Stimulated activated CD8-positive, alpha-beta memory T cell treated with anti-CD3 and anti-CD28 coated beads, Interleukin-7, amount 100 ng/mL, for 24 hours (primary cell): ENCODE results near the gene ADK.

ENCODE experiments used
- DNase-seq: peaks from one replicate; pipeline ENCODE4 v3.0.0-alpha.2; 2020; ENCODE audit warnings: low read depth

ADK gene

DNA sequence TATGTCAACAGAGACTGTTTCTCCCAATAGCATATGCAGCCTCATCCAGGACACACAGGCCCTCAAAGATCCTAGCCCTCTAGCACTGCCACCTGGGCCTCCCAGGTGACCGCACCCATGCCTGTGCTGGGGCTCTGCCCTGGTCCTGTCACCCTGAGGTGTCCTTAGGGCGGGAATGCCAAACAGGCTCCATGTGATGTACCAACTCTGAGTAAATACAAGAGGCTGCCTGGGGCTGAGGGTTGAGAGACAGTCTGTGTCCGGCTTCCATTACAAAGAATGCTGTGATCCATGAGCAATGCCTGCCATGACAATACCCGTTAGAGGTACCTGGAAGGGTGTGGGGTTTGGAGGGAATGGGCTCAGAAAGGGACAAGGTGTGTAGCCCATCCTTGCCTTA, 592.4 kb downstream of the ADK start:
- no peak for DNase-seq

DNA sequence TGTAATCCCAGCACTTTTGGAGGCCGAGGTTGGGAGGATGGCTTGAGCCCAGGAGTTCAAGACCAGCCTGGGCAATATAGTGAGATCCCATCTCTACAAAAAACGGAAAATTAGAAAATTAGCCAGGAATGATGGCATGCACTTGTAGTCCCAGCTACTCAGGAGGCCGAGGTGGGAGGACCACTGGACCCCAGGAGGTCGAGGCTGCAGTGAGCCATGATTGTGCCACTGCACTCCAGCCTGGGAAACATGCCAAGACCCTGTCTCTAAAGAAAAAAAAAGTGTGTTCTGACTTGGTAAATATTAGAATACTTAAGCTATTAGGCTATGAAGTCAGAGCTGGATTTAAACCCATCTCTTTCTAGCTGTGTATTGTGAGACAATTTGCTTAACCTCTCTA, 594.4 kb downstream of the ADK start:
- no peak for DNase-seq

DNA sequence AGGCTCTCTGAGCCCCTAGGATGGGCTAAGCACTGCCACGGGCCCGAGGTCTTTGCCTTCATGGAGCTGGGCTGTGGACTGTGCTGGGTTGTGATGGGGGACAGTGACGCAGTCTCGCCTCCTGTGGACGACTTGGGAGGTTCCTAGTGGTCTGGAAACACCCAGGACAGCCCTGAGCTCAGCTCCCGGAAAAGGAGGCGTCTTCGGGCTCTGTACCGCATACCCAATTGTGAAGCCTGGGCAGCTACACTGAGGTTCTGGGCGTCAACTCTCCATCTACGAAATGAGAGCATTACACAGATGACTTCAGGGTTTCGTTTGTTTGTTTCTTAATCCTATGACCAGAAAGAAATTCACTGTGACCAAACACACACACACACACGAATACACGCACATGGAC, 595.8 kb downstream of the ADK start:
- no peak for DNase-seq

DNA sequence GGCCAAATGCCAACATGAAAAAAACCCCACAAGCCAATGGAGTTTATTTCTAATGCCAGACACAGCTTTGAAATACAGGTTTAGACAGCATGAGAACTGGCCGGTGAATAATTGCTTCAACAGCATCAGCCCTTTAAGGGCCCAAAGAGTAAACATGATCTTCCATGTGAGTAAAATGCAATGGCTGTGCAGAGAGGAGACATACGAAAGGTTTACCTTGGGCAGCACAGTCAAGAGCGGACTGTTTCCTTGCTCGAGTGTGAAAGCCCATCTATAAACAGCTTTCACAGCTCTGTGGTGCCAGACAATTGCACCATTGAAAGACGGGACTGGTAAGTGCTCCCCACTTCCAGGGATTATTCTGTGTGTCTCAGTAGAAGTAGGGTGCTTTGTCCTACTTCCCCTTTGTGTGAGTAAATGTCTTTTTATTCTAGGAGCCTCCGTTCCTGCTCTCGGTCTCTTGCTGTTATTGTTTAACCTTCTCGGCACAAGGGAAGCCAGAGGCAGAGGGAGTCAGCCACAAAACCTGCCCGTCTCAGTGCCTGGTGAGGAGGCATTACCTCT, 597.5 kb downstream of the ADK start:
- no peak for DNase-seq

DNA sequence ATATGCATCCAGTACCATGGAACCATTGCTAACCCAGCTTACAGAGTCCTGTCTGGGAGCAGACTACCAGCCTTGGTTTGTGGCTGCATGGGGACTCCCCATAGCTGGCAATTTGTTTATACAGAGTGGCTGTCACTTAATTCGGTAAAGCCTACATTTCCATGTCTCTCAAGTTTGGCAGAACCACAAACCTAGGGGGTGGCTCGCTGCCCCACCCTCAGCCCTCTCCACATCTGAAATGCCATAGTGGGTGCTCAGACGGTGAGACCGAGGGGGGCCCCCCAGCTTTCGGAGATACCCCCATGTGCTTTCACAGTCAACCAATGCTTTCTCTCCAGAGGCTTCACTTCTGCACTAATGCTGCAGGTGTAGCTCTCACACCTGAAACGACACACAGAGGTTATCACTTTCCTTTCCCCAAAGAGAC, 599.8 kb downstream of the ADK start:
- DNase-seq, result no peak

DNA sequence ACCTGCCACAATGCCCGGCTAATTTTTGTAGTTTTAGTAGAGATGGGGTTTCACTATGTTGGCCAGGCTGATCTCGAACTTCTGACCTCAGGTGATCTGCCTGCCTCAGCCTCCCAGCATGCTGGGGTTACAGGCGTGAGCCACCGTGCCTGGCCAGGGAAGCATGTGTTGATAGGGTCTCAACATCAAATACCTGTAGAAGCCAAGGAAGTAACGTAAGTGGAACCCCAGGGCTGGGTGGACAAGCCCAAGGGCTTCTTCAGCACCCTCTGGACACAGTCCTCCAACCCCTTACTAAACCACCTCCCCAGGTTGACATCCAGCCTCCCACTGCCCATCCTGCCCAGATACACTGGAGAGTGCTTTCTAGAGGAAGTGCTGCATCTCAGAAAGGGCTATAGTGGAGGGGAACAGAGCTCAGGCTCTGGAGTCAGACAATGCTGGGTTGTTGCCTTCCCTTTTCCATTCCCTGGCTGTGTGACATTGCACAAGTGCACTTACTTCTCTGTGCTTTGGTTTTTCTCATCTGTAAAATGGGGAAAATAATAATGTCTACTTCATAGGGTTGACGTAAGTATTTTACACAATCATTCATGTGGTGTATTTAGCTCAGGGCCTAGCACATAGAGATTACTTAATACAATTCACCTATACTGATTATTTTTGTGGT, 601.5 kb downstream of the ADK start:
- no peak for DNase-seq

DNA sequence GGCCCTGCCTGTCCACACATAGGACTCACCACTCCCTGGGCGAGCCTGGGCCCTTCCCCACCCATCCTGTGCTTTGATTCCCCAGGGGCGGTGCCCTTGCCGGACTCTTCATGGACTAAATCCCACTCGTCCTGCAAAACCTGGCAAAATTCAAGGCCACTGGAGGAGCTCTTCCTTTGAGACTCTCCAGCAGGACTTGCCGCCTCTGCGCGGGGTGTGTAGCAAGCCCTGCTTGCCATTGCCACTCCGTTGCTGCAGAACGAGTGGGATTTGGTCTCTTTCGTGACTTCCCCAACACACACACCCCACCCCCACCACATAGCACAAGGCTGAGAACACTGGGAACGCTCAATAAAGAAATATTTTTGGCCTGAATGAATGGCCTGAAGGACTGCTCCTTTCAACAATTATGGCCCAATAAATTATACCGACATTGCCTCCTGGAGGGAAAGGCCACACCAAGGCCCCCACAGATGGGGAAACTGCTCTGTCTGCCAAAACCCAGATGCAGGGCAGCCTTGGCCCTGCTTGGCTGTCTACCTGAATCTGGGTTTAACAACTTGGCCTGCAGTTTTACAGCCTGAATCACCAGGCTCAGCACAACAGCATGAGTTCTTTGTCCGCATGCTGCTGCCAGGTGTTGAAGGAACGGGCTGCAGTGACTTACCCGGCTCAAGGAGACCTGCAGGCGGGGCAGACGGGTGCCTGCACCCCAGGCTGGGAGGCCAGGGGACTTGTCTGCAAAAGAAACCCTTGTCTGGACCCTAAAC, 602.6 kb downstream of the ADK start:
- no peak for DNase-seq

DNA sequence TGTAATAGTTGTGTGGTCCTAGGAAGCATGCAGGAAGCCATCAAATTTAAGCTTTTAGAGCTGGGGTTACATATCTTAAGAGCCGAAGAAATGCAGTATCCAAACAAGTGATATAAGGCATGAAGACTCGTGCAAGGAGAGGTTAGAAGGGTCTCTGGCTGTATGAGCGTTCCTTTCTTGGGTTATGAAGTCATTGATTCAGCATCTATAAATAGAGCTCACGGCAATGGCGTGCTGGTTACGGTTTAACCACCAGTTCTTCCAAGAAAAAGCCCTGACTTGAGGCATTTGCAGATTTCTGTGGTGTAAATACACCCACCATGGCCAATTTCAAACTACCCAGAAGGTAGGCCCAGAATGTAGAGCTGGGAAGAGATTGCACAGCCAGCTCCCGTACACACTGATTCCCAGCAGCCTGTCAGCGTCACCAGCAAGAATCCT, 603.4 kb downstream of the ADK start:
- no peak for DNase-seq

DNA sequence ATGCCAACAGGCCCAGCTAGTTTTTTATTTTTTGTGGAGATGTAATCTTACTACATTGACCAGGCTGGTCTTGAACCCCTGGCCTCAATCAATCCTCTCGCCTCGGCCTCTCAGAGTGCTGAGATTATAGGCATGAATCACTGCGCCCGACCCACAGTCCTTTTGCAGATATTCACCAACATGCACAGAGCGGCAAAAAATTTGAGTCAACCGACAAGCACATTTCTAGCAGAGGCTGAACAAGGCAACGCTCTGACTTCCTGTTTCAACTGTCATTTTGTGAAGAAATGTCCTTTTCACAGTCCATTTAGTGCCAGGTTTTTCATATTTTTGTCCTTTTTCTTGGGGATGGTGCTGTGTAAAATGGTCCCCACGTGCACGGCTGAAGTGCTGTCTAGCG, 604.3 kb downstream of the ADK start:
- no peak for DNase-seq
